SIG-M5 treated with dmso at 0.1 percent for 504 hours (cell line): Measurements from ENCODE around the gene TMEM54.

Source experiments
- DNase-seq: peaks from one replicate; lab custom pipeline; 2025; ENCODE audit not compliant: unreplicated experiment; lab: John Stamatoyannopoulos, UW

Gene TMEM54

GRCh38 chr1:32895325-32896215 lies 5.6 kb downstream of the TMEM54 start:
- DNase-seq, result no peak

- no peak for DNase-seq
Measured at GRCh38 chr1:32894681-32895080, 6.5 kb downstream of the TMEM54 start.

GRCh38 chr1:32894019-32894600 lies 7.1 kb downstream of the TMEM54 start:
- DNase-seq, result no peak

GRCh38 chr1:32893198-32894018 lies 7.8 kb downstream of the TMEM54 start:
- DNase-seq, result no peak

- no peak for DNase-seq
Measured at GRCh38 chr1:32892368-32893197, 8.6 kb downstream of the TMEM54 start.

- DNase-seq, result no peak
Measured at GRCh38 chr1:32891630-32892029, 9.6 kb downstream of the TMEM54 start.

GRCh38 chr1:32891241-32891570 lies 10.0 kb downstream of the TMEM54 start:
- DNase-seq, result no peak

GRCh38 chr1:32890516-32891240 lies 10.5 kb downstream of the TMEM54 start:
- DNase-seq, result no peak

GRCh38 chr1:32889731-32890278 lies 11.4 kb downstream of the TMEM54 start:
- DNase-seq, result no peak

- DNase-seq, result no peak
Measured at GRCh38 chr1:32888677-32889420, 12.3 kb downstream of the TMEM54 start.

- DNase-seq, result no peak
Measured at GRCh38 chr1:32888134-32888533, 13.1 kb downstream of the TMEM54 start.

GRCh38 chr1:32887623-32888022 lies 13.6 kb downstream of the TMEM54 start:
- no peak for DNase-seq

GRCh38 chr1:32886828-32887414 lies 14.3 kb downstream of the TMEM54 start:
- no peak for DNase-seq

- no peak for DNase-seq
Measured at GRCh38 chr1:32886004-32886827, 15.0 kb downstream of the TMEM54 start, which contains the start of gene HPCA. Gene HPCA (plus strand): TSS chr1:32886491. CDS start chr1:32888899, 2,408 bp downstream.

- no peak for DNase-seq
Measured at GRCh38 chr1:32885676-32886003, 15.5 kb downstream of the TMEM54 start.

- DNase-seq, result no peak
Measured at GRCh38 chr1:32884726-32885125, 16.5 kb downstream of the TMEM54 start.

- DNase-seq, result no peak
Measured at GRCh38 chr1:32884032-32884372, 17.2 kb downstream of the TMEM54 start.

GRCh38 chr1:32883338-32884031 lies 17.7 kb downstream of the TMEM54 start:
- no peak for DNase-seq
